Measurements from ENCODE around the gene CARMIL3.

CARMIL3 gene

GRCh38 chr14:24062216-24062980, 10.6 kb downstream of the CARMIL3 start:
- no peak for DNase-seq

- no peak for DNase-seq
Observed at GRCh38 chr14:24063263-24063836, 11.5 kb downstream of the CARMIL3 start.

DNA sequence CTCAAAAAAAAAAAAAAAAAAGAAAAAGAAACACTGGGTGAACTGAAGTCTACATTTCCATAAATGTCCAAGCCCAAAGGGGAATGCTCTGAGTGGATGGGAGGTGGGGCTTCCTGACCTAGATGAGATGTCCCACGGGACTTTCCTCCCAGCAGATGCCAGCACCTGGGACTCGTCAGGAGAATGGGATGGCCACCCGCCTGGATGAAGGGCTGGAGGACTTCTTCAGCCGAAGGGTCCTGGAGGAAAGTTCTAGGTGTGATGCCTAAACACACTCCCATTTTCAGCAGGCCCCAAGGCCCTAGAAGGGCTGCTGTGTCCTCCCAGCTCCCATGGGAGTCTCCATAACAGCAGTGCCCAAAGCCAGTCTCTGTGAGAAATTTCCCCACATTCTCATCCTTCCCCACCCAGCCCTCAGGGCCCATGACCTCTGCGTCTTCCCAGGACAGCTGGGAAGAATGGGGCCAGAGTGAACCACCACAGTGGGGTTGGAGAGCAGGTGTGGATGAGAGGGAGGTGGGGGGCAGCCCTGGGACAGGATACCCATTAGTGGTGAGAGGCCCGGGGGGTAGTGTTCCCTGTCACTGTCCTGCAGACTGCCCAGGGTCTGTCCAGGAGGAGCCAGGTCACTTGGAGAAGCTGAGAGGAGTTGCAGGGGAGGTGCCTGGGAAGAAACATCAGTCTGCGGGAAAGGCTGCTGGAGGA, 12.4 kb downstream of the CARMIL3 start:
- DNase-seq = no peak

- no peak for DNase-seq
Observed at GRCh38 chr14:24064856-24065255, 13.0 kb downstream of the CARMIL3 start.

- no peak for DNase-seq
Observed at GRCh38 chr14:24065408-24065807, 13.6 kb downstream of the CARMIL3 start.

- DNase-seq = no peak
Observed at GRCh38 chr14:24066496-24067132, 14.8 kb downstream of the CARMIL3 start.

DNA sequence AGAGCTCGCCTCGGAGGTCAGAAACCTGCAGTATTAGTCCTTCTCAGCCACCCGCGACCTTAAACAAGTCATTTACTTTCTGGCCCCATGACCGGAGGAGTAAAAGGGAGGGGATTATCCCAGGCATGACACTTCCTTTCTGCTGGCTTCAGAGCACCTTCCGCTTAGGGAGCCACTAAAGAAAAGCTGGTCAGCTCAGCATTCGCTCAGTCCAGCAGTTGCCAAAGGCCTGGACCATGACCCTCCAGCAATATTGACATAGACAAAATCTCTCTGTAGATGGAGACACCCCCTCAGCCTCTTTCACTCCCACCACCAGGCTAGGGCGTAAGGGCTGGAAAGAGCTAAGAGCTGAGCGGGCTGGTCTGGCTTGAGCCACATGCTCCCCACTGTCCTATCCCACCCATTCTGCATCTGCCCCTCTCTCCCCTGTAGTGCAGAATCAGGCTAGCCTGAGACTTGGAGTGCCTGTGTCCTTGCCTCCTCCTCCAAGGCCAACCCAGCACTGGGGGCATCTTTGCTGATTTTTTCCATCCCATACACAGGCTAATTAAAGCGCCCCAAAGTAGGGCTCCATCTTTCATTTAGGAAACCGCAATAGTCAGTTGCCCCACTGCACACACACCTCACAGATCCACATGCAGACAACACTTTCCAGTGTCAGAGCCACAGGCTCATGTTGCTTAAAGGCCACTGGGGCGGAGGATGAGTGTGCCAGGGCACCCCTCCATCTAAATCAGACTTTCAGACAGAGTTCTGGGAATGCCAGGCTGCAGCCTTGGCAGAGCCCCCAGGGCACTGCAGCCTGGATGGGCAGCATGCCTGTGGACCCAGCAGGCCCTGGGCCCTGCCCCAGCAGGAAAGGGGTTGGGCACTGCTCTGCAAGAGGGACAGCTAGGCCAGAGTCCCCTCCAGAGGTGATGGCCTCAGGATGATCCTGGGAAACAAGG, 15.6 kb downstream of the CARMIL3 start:
- no peak for DNase-seq

DNA sequence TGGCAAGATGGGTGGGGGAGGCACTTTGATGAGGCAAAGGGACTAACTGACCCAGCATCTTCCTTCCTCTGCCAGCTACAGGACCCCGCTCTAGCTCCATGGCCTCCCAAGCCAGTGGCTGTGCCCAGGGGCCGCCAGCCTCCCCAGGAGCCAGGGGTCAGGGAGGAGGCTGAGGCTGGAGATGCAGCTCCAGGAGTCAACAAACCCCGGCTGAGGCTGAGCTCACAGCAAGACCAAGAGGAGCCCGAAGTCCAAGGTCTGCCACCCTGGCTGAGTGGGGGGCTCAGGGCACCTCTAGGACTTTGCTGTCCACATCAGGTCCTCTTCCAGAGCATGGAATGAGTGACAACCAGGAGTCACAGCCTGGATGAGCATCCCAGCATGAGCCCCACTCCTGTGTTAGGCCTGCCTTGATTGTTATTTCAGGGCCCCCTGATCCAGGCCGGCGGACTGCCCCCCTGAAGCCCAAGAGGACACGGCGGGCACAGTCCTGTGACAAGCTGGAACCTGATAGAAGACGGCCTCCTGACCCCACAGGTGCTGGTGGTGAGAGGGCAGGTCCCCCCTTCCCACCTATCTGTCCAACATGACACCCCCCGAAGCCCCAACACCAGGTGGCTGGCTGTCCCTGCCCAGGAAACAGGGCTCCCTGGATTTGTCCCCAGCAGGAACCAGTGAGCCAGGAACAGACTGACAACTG, 17.1 kb downstream of the CARMIL3 start:
- DNase-seq = no peak

DNA sequence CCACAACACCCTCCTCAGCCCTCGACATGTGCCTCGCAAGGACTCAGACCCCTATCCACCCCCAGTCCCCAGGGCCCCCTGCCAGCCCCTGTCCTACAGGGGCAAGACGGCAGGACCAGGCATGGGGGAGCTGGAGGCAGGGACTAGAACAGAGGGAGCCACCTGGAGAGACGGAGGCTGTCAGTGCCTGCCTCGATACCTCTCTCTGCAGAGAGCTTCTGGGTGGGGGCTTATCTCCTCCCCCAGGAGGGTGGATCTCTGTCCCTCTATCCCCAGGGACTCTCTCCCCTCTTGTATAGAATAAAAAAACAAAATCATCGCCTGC, 17.6 kb downstream of the CARMIL3 start:
- no peak for DNase-seq

DNA sequence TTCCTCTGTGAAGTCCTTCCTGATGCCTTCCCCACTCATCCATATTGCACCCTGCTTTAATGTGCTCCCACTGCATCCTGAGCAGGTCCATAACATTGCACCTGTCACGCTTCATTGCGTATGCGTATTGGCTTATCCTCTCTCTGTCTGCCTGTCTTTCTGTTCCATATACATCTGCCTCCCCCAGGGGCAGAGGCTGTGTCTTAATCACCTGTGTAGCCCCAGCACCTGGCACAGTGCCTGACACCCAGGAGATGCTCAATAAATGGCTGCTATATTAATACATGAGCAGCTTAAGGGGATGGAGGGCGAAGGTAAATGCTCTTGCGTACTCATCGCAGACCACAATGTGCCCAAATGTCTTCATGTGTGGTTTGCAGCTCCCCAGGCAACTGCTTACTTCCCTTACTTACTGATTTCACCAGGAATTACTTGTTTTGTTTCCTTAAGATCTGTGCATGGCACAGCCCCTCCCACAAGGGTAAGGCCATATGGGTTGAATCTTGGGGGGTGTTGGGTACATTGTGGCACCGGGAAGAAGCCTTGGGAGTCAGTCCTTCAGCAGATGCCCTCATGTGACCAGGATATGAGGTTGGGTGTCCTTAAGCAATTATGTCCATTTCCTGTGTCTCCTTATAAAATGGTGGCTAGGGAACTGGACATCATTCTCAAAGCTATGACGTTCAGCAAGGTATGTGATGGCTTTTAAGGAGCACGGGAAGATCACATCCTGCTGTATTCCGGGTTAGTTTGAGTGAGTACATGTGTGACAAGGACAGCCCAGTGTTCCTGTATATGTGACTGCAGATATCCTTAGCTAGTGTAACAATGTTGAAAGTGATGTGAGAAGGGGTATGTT, 18.7 kb downstream of the CARMIL3 start:
- DNase-seq = no peak

GRCh38 chr14:24071144-24071697, 19.4 kb downstream of the CARMIL3 start, which contains the start of gene CPNE6:
Gene CPNE6 (plus strand): TSS chr14:24071562. CDS start chr14:24072937, 1,375 bp downstream.
- no peak for DNase-seq

DNA sequence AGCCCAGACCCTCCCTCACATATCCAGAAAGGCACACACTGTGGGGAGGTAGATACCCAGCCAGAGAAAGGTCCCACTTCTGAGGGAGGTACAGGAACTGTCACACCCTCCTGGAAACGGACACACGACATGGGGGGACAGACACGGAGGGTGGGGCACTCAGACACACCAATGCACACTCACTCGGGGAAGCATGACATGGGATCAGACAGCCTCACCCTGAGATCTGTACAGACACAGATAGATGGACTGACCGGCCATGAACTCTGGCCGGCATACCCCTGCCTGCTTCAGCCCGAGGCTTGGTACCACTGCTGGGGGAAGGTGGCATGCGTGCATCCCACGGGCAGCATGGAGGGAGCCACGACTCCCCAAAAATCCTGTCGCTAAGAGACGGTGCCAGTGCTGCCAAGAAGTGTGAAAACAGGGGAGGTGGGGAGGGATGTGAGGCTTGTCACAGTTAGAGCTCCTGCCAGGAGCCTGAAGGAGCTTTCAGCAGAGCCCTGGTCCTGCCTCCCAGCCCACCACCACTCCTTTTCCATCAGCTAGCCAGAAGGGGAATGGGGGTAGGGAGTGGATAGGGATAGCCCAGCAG, 20.1 kb downstream of the CARMIL3 start:
- no peak for DNase-seq

- DNase-seq = no peak
Observed at GRCh38 chr14:24072436-24072835, 20.6 kb downstream of the CARMIL3 start.

GRCh38 chr14:24072881-24073877, 21.4 kb downstream of the CARMIL3 start:
- no peak for DNase-seq

GRCh38 chr14:24074625-24075484, 23.0 kb downstream of the CARMIL3 start:
- no peak for DNase-seq

DNA sequence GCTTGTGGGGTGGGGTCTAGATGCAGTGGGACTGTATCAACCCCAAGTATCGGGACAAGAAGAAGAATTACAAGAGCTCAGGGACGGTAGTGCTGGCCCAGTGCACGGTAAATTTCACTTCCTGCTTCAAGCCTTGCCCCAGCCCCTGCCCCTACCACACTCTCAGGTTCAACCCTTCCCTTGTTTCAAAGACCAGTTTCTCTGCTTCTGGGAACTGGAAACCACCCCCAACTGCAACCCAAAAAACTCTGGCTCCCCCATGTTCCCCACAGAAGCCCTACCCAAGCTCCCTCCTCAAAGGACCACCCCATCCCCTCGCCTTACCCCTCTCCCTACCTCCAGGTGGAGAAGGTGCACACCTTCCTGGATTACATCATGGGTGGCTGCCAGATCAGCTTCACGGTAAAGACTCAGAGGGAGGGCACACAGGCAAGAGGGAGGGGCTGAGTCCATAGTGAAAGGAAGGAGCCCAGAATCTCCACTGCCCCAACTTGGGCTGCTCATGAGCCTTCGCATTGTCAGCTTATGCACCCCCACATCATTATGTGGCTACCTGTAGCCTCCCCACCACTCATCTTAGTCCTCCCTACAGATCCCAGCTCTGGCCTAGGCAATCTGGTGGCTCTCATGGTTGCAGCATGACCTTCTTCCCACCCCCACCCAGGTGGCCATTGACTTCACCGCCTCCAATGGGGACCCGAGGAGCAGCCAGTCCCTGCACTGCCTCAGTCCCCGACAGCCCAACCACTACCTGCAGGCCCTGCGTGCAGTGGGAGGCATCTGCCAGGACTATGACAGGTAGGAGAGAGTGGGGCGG, 23.9 kb downstream of the CARMIL3 start:
- DNase-seq = no peak

- no peak for DNase-seq
Observed at GRCh38 chr14:24076302-24076601, 24.4 kb downstream of the CARMIL3 start.

Data from NCI-H1930 (cell line).